GM18868 (cell line): ENCODE data around the gene PRR3.
"Not testable (repeated sequence)": the region's sequence is repeated elsewhere in the genome, so short reads cannot be mapped to it uniquely, and the experiment has no call there.

Experiments
- ATAC-seq: cut with Tn5 transposase; IDR thresholded peaks from one replicate; pipeline ENCODE4 v1.9.1; 2021; ENCODE audit warnings: mild to moderate bottlenecking, moderate library complexity; ENCODE audit not compliant: unreplicated experiment

The PRR3 gene

DNA sequence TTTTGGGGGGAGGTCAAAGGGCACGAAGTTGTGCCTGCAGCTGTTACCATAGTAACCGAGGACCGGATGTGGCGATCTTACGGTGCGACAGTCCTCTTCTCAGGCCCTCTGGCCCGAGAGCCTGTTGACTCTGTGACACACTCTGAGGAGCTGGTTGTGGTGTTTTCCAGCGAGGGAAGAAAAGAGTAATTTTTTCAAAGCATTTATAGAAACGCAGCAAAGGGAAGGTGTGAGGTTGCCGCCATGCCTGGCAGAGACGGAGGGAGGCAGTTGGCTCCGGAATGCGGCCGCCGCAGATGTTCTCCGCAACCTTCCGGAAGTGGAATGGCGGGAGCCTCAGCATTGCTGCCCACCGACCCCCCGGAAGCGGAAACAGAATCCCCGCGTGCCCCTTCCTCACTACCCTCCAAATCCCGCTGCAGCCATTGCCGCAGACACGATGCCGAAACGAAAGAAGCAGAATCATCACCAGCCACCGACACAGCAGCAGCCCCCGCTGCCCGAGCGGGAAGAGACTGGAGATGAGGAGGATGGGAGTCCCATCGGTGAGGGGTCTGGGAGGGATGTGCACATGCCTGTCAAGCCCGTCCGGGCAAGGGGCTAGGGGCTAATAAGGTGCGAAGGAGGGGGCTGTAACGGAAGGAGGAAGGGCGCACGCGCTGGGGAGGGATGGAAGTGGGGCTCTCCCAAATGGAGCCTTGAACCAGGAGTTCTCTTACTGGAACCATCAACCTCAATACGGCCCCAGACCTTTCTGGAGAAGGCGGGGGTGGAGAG lies at the start of gene PRR3:
TSS of gene PRR3 (plus strand) at position 390 of the 777 bp plus-strand sequence. CDS start at position 440, 50 bp downstream.
- ATAC-seq = peak; percentile 45

DNA sequence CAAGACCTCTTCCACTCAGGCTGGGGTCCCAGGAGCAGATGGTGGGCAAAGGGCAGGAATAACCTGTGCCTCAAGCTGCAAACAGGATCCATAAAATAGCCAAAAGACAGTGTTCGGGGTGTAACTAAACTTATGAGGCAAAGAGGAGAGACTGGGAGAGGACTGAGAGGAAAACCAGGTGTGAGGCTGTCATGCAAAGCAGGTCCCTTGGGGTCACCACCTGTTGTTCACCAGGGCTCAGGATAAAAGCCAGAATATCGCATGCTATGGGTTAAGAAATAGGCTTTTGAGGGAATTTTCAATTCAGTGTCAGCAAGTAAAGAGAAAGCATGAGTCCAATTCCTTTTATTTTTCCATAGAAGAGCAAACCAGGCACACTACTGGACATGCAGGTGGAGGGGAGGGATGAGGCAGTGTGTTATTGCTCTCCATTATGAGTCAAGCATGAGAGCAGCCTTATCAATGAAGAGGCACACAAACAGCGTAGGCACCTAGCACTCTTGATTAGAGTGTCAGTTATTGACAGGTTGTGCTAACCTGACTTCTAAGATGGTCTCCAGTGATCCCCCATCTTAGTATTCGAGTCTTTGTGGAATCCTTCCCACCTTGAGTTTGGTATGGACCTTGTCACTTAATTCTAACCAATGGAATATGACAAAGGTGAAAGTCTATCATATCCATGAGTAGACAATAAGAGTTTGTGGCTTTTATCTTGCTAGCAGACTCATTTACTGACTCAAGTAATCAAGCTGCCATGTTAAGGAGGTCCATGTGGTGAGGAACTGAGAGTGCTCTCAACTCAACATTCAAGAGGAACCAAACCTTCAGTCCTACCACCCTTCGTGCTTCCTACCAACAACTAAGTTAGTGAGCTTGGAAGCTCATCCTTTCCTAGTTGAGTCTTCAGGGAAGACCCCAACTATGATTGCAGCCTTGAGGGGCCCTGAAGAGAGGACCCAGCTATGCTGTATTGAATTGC lies 49.0 kb upstream of the PRR3 start:
- no peak for ATAC-seq

- ATAC-seq = no peak
Observed at GRCh38 chr6:30508890-30509736, 48.0 kb upstream of the PRR3 start.

GRCh38 chr6:30510419-30511168 lies 46.5 kb upstream of the PRR3 start:
- no peak for ATAC-seq

GRCh38 chr6:30511169-30511546 lies 45.9 kb upstream of the PRR3 start:
- ATAC-seq = no peak

- ATAC-seq = no peak
Observed at GRCh38 chr6:30513451-30513850, 43.6 kb upstream of the PRR3 start.

GRCh38 chr6:30515106-30515505 lies 42.0 kb upstream of the PRR3 start:
- ATAC-seq = no peak

GRCh38 chr6:30515944-30516753 lies 40.9 kb upstream of the PRR3 start:
- peak; percentile 78 for ATAC-seq

- ATAC-seq = not testable (repeated sequence)
Observed at GRCh38 chr6:30516754-30517076, 40.4 kb upstream of the PRR3 start.

DNA sequence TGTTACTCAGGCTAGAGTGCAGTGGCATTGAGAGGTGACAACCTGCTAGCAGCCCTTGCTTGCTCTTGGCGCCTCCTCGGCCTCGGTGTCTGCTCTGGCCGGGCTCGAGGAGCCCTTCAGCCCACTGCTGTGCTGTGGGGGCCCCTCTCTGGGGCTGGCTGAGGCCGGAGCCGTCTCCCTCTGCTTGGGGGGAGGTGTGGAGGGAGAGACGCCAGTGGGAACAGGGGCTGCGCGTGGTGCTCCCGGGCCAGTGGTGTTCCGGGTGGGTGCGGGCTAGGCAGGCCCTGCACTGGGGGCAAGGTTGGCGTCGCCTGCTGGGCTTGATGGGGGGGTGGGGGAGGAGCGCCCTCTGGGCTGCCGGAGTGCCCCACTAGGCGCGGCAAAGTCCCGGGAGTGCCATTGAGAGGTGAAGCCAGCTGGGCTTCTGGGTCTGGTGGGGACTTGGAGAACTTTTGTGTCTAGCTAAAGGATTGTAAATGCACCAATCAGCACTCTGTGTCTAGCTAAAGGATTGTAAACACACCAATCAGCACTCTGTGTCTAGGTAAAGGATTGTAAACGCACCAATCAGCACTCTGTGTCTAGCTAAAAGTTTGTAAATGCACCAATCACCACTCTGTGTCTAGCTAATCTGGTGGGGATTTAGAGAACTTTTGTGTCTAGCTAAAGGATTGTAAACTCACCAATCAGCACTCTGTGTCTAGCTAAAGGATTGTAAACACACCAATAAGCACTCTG lies 39.2 kb upstream of the PRR3 start:
- ATAC-seq = not testable (repeated sequence)

DNA sequence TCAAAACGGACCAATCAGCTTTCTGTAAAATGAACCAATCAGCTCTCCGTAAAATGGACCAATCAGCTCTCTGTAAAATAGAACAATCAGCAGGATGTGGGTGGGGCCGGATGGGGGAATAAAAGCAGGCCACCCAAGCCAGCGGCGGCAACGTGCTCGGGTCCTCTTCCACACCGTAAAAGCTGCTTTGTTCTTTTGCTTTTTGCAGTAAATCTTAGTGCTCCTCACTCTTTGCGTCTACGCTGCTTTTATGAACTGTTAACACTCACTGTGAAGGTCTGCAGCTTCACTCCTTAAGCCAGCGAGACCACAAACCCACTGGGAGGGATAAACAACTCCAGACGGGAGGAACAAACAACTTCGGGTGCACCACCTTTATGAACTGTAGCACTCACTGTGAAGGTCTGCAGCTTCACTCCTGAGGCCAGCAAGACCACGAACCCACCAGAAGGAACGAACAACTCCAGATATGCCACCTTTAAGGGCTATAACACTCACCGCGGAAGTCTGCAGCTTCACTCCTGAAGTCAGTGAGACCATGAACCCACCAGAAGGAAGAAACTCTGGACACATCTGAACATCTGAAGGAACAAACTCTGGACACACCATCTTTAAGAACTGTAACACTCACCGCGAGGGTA lies 38.5 kb upstream of the PRR3 start:
- ATAC-seq = not testable (repeated sequence)

DNA sequence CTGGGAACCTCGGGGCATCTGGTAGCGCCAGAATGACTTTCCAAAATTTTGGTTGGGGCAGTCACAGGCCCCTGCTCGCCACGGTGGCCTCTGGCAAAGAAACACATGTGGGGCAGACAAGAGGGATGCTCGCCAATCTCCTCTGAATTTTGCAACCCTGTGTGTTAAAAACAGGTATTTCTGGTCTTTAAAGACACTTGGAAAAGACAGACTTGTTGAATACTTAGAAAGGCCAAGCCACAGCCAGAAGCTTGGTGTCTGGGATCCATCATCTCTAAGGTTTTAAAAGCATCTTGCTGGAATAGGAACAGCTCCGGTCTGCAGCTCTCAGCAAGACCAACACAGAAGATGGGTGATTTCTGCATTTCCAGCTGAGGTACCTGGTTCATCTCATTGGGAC lies 36.6 kb upstream of the PRR3 start:
- ATAC-seq = no peak

GRCh38 chr6:30521082-30521481 lies 36.0 kb upstream of the PRR3 start:
- not testable (repeated sequence) for ATAC-seq

DNA sequence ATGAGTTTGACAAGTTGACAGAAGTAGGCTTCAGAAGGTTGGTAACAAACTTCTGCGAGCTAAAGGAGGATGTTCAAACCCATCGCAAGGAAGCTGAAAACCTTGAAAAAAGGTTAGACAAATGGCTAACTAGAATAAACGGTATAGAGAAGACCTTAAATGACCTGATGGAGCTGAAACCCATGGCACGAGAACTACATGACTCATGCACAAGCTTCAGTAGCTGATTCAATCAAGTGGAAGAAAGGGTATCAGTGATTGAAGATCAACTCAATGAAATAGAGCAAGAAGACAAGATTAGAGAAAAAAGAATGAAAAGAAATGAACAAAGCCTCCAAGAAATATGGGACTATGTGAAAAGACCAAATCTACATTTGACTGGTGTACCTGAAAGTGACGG lies 35.1 kb upstream of the PRR3 start:
- ATAC-seq = not testable (repeated sequence)

DNA sequence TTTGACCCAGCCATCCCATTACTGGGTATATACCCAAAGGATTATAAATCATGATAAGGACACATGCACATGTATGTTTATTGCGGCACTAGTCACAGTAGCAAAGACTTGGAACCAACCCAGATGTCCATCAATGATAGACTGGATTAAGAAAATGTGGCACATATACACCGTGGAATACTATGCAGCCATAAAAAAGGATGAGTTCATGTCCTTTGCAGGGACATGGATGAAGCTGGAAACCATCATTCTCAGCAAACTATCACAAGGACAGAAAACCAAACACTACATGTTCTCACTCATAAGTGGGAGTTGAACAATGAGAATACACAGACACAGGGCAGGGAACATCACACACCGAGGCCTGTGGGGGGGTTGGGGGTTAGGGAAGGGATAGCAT lies 30.7 kb upstream of the PRR3 start:
- ATAC-seq = not testable (repeated sequence)

GRCh38 chr6:30529349-30529875 lies 27.7 kb upstream of the PRR3 start:
- not testable (repeated sequence) for ATAC-seq

GRCh38 chr6:30530014-30530413 lies 27.1 kb upstream of the PRR3 start:
- no peak for ATAC-seq
